H54 (cell line): ENCODE results near the gene KLHL21.

Experiments
- DNase-seq: peaks from one replicate; pipeline ENCODE4 v3.0.0; 2011; ENCODE audit warnings: low spot score, mixed read lengths; ENCODE audit not compliant: insufficient read length
- FAIRE-seq: peaks from 3 replicates; lab custom pipeline; 2011; peaks lifted over from hg19 to GRCh38; lab: Jason Lieb, UNC
- POLR2A ChIP-seq: IDR thresholded peaks from 2 replicates; pipeline ENCODE4 v1.6.1; 2011; ENCODE audit warnings: low read depth, mild to moderate bottlenecking, low read length

The KLHL21 gene

GRCh38 chr1:6587261-6588005, 15.2 kb downstream of the KLHL21 start:
- FAIRE-seq (no peak), DNase-seq (no peak)
- no peak for TF ChIP-seq POLR2A

GRCh38 chr1:6586404-6586816, 16.3 kb downstream of the KLHL21 start:
- DNase-seq: no peak
- no peak for TF ChIP-seq POLR2A
- FAIRE-seq: no peak

- TF ChIP-seq POLR2A: no peak
- DNase-seq (no peak), FAIRE-seq (no peak)
Observed at GRCh38 chr1:6585841-6586240, 16.8 kb downstream of the KLHL21 start.

- FAIRE-seq (no peak), DNase-seq (no peak)
- no peak for TF ChIP-seq POLR2A
Observed at GRCh38 chr1:6585081-6585722, 17.5 kb downstream of the KLHL21 start.

GRCh38 chr1:6584126-6585080, 18.3 kb downstream of the KLHL21 start:
- no peak for FAIRE-seq
- no peak for DNase-seq
- TF ChIP-seq POLR2A: no peak

- no peak for TF ChIP-seq POLR2A
- FAIRE-seq (no peak), DNase-seq (no peak)
Observed at GRCh38 chr1:6582370-6582769, 20.3 kb downstream of the KLHL21 start.

- no peak for DNase-seq
Observed at GRCh38 chr1:6581561-6582305, 20.9 kb downstream of the KLHL21 start.

GRCh38 chr1:6580593-6581409, 21.9 kb downstream of the KLHL21 start:
- TF ChIP-seq POLR2A: no peak
- FAIRE-seq (no peak), DNase-seq (no peak)

More at GRCh38 chr1:6581561-6582305, 20.9 kb downstream of the KLHL21 start:
- no peak for TF ChIP-seq POLR2A
- no peak for FAIRE-seq

GRCh38 chr1:6580119-6580592, 22.5 kb downstream of the KLHL21 start:
- no peak for FAIRE-seq
- no peak for DNase-seq
- no peak for TF ChIP-seq POLR2A

- peak; percentile 94 for DNase-seq
- peak; percentile 94 for TF ChIP-seq POLR2A
- peak; percentile 82 for FAIRE-seq
Observed at GRCh38 chr1:6579374-6580118, 23.1 kb downstream of the KLHL21 start, which contains the start of gene ZBTB48. Gene ZBTB48, plus strand, starts transcription at chr1:6579994. Its CDS starts 616 bp downstream, at chr1:6580610.

- TF ChIP-seq POLR2A: no peak
- FAIRE-seq: no peak
Observed at GRCh38 chr1:6578624-6579373, 23.9 kb downstream of the KLHL21 start.

More at GRCh38 chr1:6578624-6579373, 23.9 kb downstream of the KLHL21 start:
- no peak for DNase-seq
